ENCODE results near the gene UBE2K. TPM values are rescaled to one million over a fixed set of nuclear protein-coding genes. Genes with fewer than 3 reads are reported as not detected.

The UBE2K gene
- total and polyA plus RNA-seq, 2 of the 13 experiments (the other 11 are each of a cell fraction or from before 2014, with no cell fraction given): 36.2 to 81.0 TPM

DNA sequence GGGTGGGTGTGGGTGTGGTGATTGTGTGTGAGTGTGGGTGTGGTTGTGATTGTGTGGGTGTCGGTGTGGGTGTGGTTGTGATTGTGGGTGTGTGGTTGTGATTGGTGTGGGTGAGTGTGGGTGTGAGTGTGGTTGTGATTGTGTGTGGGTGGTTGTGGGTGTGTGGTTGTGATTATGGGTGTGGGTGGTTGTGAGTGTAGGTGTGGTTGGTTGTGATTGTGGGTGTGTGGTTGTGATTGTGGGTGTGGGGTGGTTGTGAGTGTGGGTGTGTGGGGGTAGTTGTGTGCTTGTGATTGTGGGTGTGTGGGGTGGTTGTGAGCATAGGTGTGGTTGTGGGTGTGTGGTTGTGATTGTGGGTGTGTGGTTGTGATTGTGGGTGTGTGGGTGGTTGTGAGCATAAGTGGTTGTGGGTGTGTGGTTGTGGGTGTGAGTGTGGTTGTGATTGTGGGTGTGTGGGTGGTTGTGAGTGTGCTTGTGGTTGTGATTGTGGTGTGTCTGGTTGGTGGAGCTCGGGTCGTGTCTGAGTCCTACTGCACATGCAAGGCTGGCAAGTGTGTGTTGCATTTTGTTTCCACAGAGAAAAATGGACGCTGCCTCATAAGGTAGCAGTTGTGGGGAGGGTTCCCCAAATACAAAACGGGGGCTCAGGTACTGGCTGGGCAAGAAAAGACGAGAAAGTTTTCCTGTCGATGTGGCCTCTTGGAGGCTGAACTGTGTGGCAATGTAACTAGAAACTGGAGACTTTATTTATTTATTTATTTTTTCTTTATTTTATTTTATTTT lies 116.7 kb downstream of the UBE2K start (continued):
- TF ChIP-seq, protein P1, sequence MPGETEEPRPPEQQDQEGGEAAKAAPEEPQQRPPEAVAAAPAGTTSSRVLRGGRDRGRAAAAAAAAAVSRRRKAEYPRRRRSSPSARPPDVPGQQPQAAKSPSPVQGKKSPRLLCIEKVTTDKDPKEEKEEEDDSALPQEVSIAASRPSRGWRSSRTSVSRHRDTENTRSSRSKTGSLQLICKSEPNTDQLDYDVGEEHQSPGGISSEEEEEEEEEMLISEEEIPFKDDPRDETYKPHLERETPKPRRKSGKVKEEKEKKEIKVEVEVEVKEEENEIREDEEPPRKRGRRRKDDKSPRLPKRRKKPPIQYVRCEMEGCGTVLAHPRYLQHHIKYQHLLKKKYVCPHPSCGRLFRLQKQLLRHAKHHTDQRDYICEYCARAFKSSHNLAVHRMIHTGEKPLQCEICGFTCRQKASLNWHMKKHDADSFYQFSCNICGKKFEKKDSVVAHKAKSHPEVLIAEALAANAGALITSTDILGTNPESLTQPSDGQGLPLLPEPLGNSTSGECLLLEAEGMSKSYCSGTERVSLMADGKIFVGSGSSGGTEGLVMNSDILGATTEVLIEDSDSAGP (CRISPR knock-in tag; IDR thresholded peaks at IDR 0.05; ENCODE audit: borderline replicate concordance): no peak
- TF ChIP-seq ZNF251 (CRISPR knock-in tag; IDR thresholded peaks at IDR 0.05) (0 out of 2 replicates have a peak, but pooled peaks have one; percentile 37), SRSF1 (optimal IDR thresholded peaks at IDR 0.05; ENCODE audit: low read depth, low read length) (no peak), HDAC6 (IDR thresholded peaks at IDR 0.05; ENCODE audit: low read depth, low read length) (0 out of 2 replicates have a peak, but pooled peaks have one; percentile 72), ZNF792 (CRISPR knock-in tag; IDR thresholded peaks at IDR 0.05) (0 out of 2 replicates have a peak, but pooled peaks have one; percentile 2), CHD4 (IDR thresholded peaks at IDR 0.05; ENCODE audit: borderline replicate concordance, low read length) (peak; percentile 90), ZNF768 (CRISPR knock-in tag; IDR thresholded peaks at IDR 0.05) (no peak), ZNF7 (CRISPR knock-in tag; IDR thresholded peaks at IDR 0.05) (no peak), ZSCAN21 (CRISPR knock-in tag; IDR thresholded peaks at IDR 0.05; ENCODE audit: borderline replicate concordance) (no peak)
- TF ChIP-seq, protein P2, sequence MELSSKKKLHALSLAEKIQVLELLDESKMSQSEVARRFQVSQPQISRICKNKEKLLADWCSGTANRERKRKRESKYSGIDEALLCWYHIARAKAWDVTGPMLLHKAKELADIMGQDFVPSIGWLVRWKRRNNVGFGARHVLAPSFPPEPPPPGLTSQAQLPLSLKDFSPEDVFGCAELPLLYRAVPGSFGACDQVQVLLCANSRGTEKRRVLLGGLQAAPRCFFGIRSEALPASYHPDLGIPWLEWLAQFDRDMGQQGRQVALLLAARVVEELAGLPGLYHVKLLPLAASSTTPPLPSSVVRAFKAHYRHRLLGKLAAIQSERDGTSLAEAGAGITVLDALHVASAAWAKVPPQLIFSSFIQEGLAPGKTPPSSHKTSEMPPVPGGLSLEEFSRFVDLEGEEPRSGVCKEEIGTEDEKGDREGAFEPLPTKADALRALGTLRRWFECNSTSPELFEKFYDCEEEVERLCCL (CRISPR knock-in tag; IDR thresholded peaks at IDR 0.05; ENCODE audit: borderline replicate concordance): 0 out of 2 replicates have a peak, but pooled peaks have one; percentile 32
- TF ChIP-seq, protein P3, sequence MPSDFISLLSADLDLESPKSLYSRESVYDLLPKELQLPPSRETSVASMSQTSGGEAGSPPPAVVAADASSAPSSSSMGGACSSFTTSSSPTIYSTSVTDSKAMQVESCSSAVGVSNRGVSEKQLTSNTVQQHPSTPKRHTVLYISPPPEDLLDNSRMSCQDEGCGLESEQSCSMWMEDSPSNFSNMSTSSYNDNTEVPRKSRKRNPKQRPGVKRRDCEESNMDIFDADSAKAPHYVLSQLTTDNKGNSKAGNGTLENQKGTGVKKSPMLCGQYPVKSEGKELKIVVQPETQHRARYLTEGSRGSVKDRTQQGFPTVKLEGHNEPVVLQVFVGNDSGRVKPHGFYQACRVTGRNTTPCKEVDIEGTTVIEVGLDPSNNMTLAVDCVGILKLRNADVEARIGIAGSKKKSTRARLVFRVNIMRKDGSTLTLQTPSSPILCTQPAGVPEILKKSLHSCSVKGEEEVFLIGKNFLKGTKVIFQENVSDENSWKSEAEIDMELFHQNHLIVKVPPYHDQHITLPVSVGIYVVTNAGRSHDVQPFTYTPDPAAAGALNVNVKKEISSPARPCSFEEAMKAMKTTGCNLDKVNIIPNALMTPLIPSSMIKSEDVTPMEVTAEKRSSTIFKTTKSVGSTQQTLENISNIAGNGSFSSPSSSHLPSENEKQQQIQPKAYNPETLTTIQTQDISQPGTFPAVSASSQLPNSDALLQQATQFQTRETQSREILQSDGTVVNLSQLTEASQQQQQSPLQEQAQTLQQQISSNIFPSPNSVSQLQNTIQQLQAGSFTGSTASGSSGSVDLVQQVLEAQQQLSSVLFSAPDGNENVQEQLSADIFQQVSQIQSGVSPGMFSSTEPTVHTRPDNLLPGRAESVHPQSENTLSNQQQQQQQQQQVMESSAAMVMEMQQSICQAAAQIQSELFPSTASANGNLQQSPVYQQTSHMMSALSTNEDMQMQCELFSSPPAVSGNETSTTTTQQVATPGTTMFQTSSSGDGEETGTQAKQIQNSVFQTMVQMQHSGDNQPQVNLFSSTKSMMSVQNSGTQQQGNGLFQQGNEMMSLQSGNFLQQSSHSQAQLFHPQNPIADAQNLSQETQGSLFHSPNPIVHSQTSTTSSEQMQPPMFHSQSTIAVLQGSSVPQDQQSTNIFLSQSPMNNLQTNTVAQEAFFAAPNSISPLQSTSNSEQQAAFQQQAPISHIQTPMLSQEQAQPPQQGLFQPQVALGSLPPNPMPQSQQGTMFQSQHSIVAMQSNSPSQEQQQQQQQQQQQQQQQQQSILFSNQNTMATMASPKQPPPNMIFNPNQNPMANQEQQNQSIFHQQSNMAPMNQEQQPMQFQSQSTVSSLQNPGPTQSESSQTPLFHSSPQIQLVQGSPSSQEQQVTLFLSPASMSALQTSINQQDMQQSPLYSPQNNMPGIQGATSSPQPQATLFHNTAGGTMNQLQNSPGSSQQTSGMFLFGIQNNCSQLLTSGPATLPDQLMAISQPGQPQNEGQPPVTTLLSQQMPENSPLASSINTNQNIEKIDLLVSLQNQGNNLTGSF (CRISPR knock-in tag; IDR thresholded peaks at IDR 0.05): no peak
- TF ChIP-seq, protein P4, sequence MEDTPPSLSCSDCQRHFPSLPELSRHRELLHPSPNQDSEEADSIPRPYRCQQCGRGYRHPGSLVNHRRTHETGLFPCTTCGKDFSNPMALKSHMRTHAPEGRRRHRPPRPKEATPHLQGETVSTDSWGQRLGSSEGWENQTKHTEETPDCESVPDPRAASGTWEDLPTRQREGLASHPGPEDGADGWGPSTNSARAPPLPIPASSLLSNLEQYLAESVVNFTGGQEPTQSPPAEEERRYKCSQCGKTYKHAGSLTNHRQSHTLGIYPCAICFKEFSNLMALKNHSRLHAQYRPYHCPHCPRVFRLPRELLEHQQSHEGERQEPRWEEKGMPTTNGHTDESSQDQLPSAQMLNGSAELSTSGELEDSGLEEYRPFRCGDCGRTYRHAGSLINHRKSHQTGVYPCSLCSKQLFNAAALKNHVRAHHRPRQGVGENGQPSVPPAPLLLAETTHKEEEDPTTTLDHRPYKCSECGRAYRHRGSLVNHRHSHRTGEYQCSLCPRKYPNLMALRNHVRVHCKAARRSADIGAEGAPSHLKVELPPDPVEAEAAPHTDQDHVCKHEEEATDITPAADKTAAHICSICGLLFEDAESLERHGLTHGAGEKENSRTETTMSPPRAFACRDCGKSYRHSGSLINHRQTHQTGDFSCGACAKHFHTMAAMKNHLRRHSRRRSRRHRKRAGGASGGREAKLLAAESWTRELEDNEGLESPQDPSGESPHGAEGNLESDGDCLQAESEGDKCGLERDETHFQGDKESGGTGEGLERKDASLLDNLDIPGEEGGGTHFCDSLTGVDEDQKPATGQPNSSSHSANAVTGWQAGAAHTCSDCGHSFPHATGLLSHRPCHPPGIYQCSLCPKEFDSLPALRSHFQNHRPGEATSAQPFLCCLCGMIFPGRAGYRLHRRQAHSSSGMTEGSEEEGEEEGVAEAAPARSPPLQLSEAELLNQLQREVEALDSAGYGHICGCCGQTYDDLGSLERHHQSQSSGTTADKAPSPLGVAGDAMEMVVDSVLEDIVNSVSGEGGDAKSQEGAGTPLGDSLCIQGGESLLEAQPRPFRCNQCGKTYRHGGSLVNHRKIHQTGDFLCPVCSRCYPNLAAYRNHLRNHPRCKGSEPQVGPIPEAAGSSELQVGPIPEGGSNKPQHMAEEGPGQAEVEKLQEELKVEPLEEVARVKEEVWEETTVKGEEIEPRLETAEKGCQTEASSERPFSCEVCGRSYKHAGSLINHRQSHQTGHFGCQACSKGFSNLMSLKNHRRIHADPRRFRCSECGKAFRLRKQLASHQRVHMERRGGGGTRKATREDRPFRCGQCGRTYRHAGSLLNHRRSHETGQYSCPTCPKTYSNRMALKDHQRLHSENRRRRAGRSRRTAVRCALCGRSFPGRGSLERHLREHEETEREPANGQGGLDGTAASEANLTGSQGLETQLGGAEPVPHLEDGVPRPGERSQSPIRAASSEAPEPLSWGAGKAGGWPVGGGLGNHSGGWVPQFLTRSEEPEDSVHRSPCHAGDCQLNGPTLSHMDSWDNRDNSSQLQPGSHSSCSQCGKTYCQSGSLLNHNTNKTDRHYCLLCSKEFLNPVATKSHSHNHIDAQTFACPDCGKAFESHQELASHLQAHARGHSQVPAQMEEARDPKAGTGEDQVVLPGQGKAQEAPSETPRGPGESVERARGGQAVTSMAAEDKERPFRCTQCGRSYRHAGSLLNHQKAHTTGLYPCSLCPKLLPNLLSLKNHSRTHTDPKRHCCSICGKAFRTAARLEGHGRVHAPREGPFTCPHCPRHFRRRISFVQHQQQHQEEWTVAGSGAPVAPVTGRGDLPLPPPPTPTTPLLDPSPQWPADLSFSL (CRISPR knock-in tag; IDR thresholded peaks at IDR 0.05): peak; percentile 100

Measured in HepG2 (cell line).